ENCODE data around the gene VKORC1L1.
"Not testable (repeated sequence)": the region's sequence is repeated elsewhere in the genome, so short reads cannot be mapped to it uniquely, and the experiment has no call there.

VKORC1L1 gene

GRCh38 chr7:65979583-65980477 lies 107.0 kb downstream of the VKORC1L1 start:
- DNase-seq = no peak

GRCh38 chr7:65980478-65981250 lies 107.8 kb downstream of the VKORC1L1 start:
- peak; percentile 24 for DNase-seq

- DNase-seq = peak; percentile 88
Observed at GRCh38 chr7:65981965-65982792, 109.3 kb downstream of the VKORC1L1 start, which contains the start of gene GUSB. TSS of gene GUSB (minus strand) at chr7:65982213. CDS start at chr7:65982183, 30 bp downstream.

GRCh38 chr7:65983965-65984658 lies 111.2 kb downstream of the VKORC1L1 start:
- no peak for DNase-seq

- no peak for DNase-seq
Observed at GRCh38 chr7:65988084-65988483, 115.2 kb downstream of the VKORC1L1 start.

- DNase-seq = not testable (repeated sequence)
Observed at GRCh38 chr7:65988503-65988902, 115.6 kb downstream of the VKORC1L1 start.

- DNase-seq = no peak
Observed at GRCh38 chr7:65989694-65990080, 116.8 kb downstream of the VKORC1L1 start.

- DNase-seq = not testable (repeated sequence)
Observed at GRCh38 chr7:65991829-65992228, 119.0 kb downstream of the VKORC1L1 start.

- no peak for DNase-seq
Observed at GRCh38 chr7:65992526-65992925, 119.7 kb downstream of the VKORC1L1 start.

GRCh38 chr7:65994984-65995383 lies 122.1 kb downstream of the VKORC1L1 start:
- DNase-seq = not testable (repeated sequence)

GRCh38 chr7:66000823-66001417 lies 128.0 kb downstream of the VKORC1L1 start:
- not testable (repeated sequence) for DNase-seq

- not testable (repeated sequence) for DNase-seq
Observed at GRCh38 chr7:66005115-66005671, 132.3 kb downstream of the VKORC1L1 start.

GRCh38 chr7:66007232-66007631 lies 134.4 kb downstream of the VKORC1L1 start:
- no peak for DNase-seq

Data from activated CD4-positive, alpha-beta T cell treated with anti-CD3 and anti-CD28 coated beads, Interleukin-2, amount 50 U/mL, for 1 hour (primary cell).